WTC11 (cell line): ENCODE data around the gene ABITRAM. TPM values are rescaled to one million over a fixed set of nuclear protein-coding genes. Genes with fewer than 3 reads are reported as not detected.

Experiments used
- ATAC-seq: fragments of 200-7000 bp; cut with Tn5 transposase; 2 replicates; pipeline ENCODE4 v1.10.0; 2021; ENCODE audit warnings: mild to moderate bottlenecking, moderate library complexity
- CTCF ChIA-PET: fragments of 300-600 bp; sonication (Branson Sonifier 250); formaldehyde crosslinking; loops from one replicate; lab custom pipeline; 2021; ENCODE audit warnings: antibody characterized with exemption; lab: Charles Lee
- POLR2A ChIA-PET: fragments of 350-600 bp; sonication (Branson Sonifier 250); formaldehyde crosslinking; loops from one replicate; lab custom pipeline; 2021; ENCODE audit warnings: antibody characterized with exemption; lab: Charles Lee
- DNase-seq: peaks from one replicate; pipeline ENCODE4 v3.0.0; 2021; ENCODE audit warnings: low spot score
- H3K27ac Mint-ChIP-seq: 2 replicates; pipeline ENCODE4 v1.8.0; 2021; ENCODE audit warnings: mixed read lengths
- H3K27me3 Mint-ChIP-seq: 2 replicates; pipeline ENCODE4 v1.8.0; 2021; ENCODE audit warnings: low read depth, mild to moderate bottlenecking, moderate library complexity, mixed read lengths
- H3K36me3 Mint-ChIP-seq: 2 replicates; pipeline ENCODE4 v1.8.0; 2021; ENCODE audit warnings: mixed read lengths
- H3K4me1 Mint-ChIP-seq: 2 replicates; pipeline ENCODE4 v1.8.0; 2022; ENCODE audit warnings: mixed read lengths
- H3K4me3 Mint-ChIP-seq: 2 replicates; pipeline ENCODE4 v1.8.0; 2021; ENCODE audit warnings: mild to moderate bottlenecking, moderate library complexity, mixed read lengths
- H3K9me3 Mint-ChIP-seq: 2 replicates; pipeline ENCODE4 v1.8.0; 2021; ENCODE audit warnings: mixed read lengths
- ATF3 ChIP-seq: sonication (generic); formaldehyde crosslinking; conservative IDR thresholded peaks from 2 replicates; pipeline ENCODE4 v1.8.1; 2022; ENCODE audit warnings: mild to moderate bottlenecking, missing genetic modification reagents
- E2F4 ChIP-seq: sonication (generic); formaldehyde crosslinking; IDR thresholded peaks from 2 replicates; pipeline ENCODE4 v1.8.1; 2022; ENCODE audit warnings: low read depth, mild to moderate bottlenecking, moderate library complexity, missing genetic modification reagents, borderline replicate concordance
- ELF4 ChIP-seq: sonication (generic); formaldehyde crosslinking; IDR thresholded peaks from 2 replicates; pipeline ENCODE4 v1.8.1; 2022; ENCODE audit warnings: low read depth, mild to moderate bottlenecking, moderate library complexity, missing genetic modification reagents
- FOXK1 ChIP-seq: sonication (generic); formaldehyde crosslinking; IDR thresholded peaks from 2 replicates; pipeline ENCODE4 v1.8.0; 2022; ENCODE audit warnings: mild to moderate bottlenecking, moderate library complexity, missing genetic modification reagents
- HMGA2 ChIP-seq: fragments of 250-450 bp; sonication (Bioruptor Pico); IDR thresholded peaks from 2 replicates; pipeline ENCODE4 v1.4.0; 2021; ENCODE audit warnings: mild to moderate bottlenecking, moderate library complexity
- MAX ChIP-seq: sonication (generic); formaldehyde crosslinking; IDR thresholded peaks from 2 replicates; pipeline ENCODE4 v1.8.0; 2022; ENCODE audit warnings: mild to moderate bottlenecking, missing genetic modification reagents
- NFATC4 ChIP-seq: fragments of 250-450 bp; sonication (Bioruptor Pico); IDR thresholded peaks from 2 replicates; pipeline ENCODE4 v1.9.0; 2021; ENCODE audit warnings: mild to moderate bottlenecking
- STAT6 ChIP-seq: sonication (generic); formaldehyde crosslinking; conservative IDR thresholded peaks from 2 replicates; pipeline ENCODE4 v1.8.1; 2023; ENCODE audit warnings: mild to moderate bottlenecking, low read depth, missing genetic modification reagents, moderate library complexity
- TCF7 ChIP-seq: sonication (generic); formaldehyde crosslinking; IDR thresholded peaks from 2 replicates; pipeline ENCODE4 v1.8.0; 2022; ENCODE audit warnings: mild to moderate bottlenecking, low read depth, missing genetic modification reagents, moderate library complexity
- TP53 ChIP-seq: sonication (generic); formaldehyde crosslinking; IDR thresholded peaks from 2 replicates; pipeline ENCODE4 v1.8.1; 2023; ENCODE audit warnings: mild to moderate bottlenecking, missing genetic modification reagents
- ZMAT4 ChIP-seq: fragments of 250-450 bp; sonication (Bioruptor Pico); IDR thresholded peaks from 2 replicates; pipeline ENCODE4 v1.9.0; 2021; ENCODE audit warnings: mild to moderate bottlenecking
- ZNF317 ChIP-seq: sonication (generic); formaldehyde crosslinking; IDR thresholded peaks from 2 replicates; pipeline ENCODE4 v1.8.1; 2023; ENCODE audit warnings: low read depth, mild to moderate bottlenecking, moderate library complexity, missing genetic modification reagents, borderline replicate concordance
- ZNF416 ChIP-seq: fragments of 250-450 bp; sonication (Bioruptor Pico); IDR thresholded peaks from 2 replicates; pipeline ENCODE4 v1.9.0; 2021; ENCODE audit warnings: mild to moderate bottlenecking, inconsistent platforms
- total RNA-seq: library from RNA; stranded (reverse); gene quantifications from 3 replicates; pipeline ENCODE4 v1.2.3, GENCODE V29; 2021
- TF ChIP-seq, protein P1 (sequence below): fragments of 250-450 bp; sonication (Bioruptor Pico); IDR thresholded peaks from 2 replicates; pipeline ENCODE4 v2.1.2; 2022; ENCODE audit warnings: mild to moderate bottlenecking, moderate library complexity
- TF ChIP-seq, protein P2 (sequence below): fragments of 250-450 bp; sonication (Bioruptor Pico); IDR thresholded peaks from 2 replicates; pipeline ENCODE4 v1.9.0; 2021; ENCODE audit warnings: mild to moderate bottlenecking
- TF ChIP-seq, protein P3 (sequence below): sonication (generic); formaldehyde crosslinking; IDR thresholded peaks from 2 replicates; pipeline ENCODE4 v1.8.1; 2023; ENCODE audit warnings: mild to moderate bottlenecking, missing genetic modification reagents

ABITRAM gene
- total RNA-seq, 1 experiment from 2014 or later = 4.6 TPM

GRCh38 chr9:108910402-108910801 lies 23.8 kb upstream of the ABITRAM start (continued):
- no peak for TF ChIP-seq ELF4 (CRISPR knock-in tag)

GRCh38 chr9:108910914-108911313 lies 23.3 kb upstream of the ABITRAM start:
- ChIA-PET CTCF (no interaction called here), POLR2A (no interaction called here)
- no peak overlapping the region for H3K4me3 Mint-ChIP-seq
- TF ChIP-seq, protein P1, sequence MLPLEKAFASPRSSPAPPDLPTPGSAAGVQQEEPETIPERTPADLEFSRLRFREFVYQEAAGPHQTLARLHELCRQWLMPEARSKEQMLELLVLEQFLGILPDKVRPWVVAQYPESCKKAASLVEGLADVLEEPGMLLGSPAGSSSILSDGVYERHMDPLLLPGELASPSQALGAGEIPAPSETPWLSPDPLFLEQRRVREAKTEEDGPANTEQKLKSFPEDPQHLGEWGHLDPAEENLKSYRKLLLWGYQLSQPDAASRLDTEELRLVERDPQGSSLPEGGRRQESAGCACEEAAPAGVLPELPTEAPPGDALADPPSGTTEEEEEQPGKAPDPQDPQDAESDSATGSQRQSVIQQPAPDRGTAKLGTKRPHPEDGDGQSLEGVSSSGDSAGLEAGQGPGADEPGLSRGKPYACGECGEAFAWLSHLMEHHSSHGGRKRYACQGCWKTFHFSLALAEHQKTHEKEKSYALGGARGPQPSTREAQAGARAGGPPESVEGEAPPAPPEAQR (CRISPR knock-in tag) = no peak
- TF ChIP-seq ZNF416 (CRISPR knock-in tag) (no peak), TP53 (CRISPR knock-in tag) (no peak), FOXK1 (no peak), MAX (CRISPR knock-in tag) (no peak), HMGA2 (CRISPR knock-in tag) (no peak), NFATC4 (CRISPR knock-in tag) (no peak), ZMAT4 (CRISPR knock-in tag) (no peak), E2F4 (CRISPR knock-in tag) (no peak), TCF7 (CRISPR knock-in tag) (no peak), ATF3 (CRISPR knock-in tag) (no peak), STAT6 (CRISPR knock-in tag) (no peak), ZNF317 (no peak)
- TF ChIP-seq, protein P2, sequence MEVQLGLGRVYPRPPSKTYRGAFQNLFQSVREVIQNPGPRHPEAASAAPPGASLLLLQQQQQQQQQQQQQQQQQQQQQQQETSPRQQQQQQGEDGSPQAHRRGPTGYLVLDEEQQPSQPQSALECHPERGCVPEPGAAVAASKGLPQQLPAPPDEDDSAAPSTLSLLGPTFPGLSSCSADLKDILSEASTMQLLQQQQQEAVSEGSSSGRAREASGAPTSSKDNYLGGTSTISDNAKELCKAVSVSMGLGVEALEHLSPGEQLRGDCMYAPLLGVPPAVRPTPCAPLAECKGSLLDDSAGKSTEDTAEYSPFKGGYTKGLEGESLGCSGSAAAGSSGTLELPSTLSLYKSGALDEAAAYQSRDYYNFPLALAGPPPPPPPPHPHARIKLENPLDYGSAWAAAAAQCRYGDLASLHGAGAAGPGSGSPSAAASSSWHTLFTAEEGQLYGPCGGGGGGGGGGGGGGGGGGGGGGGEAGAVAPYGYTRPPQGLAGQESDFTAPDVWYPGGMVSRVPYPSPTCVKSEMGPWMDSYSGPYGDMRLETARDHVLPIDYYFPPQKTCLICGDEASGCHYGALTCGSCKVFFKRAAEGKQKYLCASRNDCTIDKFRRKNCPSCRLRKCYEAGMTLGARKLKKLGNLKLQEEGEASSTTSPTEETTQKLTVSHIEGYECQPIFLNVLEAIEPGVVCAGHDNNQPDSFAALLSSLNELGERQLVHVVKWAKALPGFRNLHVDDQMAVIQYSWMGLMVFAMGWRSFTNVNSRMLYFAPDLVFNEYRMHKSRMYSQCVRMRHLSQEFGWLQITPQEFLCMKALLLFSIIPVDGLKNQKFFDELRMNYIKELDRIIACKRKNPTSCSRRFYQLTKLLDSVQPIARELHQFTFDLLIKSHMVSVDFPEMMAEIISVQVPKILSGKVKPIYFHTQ (CRISPR knock-in tag) = no peak
- TF ChIP-seq, protein P3, sequence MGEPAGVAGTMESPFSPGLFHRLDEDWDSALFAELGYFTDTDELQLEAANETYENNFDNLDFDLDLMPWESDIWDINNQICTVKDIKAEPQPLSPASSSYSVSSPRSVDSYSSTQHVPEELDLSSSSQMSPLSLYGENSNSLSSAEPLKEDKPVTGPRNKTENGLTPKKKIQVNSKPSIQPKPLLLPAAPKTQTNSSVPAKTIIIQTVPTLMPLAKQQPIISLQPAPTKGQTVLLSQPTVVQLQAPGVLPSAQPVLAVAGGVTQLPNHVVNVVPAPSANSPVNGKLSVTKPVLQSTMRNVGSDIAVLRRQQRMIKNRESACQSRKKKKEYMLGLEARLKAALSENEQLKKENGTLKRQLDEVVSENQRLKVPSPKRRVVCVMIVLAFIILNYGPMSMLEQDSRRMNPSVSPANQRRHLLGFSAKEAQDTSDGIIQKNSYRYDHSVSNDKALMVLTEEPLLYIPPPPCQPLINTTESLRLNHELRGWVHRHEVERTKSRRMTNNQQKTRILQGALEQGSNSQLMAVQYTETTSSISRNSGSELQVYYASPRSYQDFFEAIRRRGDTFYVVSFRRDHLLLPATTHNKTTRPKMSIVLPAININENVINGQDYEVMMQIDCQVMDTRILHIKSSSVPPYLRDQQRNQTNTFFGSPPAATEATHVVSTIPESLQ (CRISPR knock-in tag) = no peak
- peaks cover 45% of the 10 kb centered on the region for H3K36me3 Mint-ChIP-seq
- DNase-seq = no peak
- H3K4me1 Mint-ChIP-seq = no peaks in the 10 kb centered on the region
- no peaks in the 10 kb centered on the region for H3K9me3 Mint-ChIP-seq
- H3K27me3 Mint-ChIP-seq = no peaks in the 10 kb centered on the region
- no peak for ATAC-seq
- H3K27ac Mint-ChIP-seq = no peak overlapping the region
